B cell (primary cell): ENCODE results near the gene PFKM.

Experiments
- CTCF ChIP-seq: fragments of 200-600 bp; IDR thresholded peaks from one replicate; pipeline ENCODE4 v1.8.0; 2022; ENCODE audit warnings: antibody characterized with exemption, mild to moderate bottlenecking
- EZH2 ChIP-seq: IDR thresholded peaks from 2 replicates; pipeline ENCODE4 v1.6.1; 2012; ENCODE audit warnings: borderline replicate concordance, low read depth, mild to moderate bottlenecking, moderate library complexity, low read length; ENCODE audit not compliant: insufficient read depth, poor library complexity, severe bottlenecking

DNA sequence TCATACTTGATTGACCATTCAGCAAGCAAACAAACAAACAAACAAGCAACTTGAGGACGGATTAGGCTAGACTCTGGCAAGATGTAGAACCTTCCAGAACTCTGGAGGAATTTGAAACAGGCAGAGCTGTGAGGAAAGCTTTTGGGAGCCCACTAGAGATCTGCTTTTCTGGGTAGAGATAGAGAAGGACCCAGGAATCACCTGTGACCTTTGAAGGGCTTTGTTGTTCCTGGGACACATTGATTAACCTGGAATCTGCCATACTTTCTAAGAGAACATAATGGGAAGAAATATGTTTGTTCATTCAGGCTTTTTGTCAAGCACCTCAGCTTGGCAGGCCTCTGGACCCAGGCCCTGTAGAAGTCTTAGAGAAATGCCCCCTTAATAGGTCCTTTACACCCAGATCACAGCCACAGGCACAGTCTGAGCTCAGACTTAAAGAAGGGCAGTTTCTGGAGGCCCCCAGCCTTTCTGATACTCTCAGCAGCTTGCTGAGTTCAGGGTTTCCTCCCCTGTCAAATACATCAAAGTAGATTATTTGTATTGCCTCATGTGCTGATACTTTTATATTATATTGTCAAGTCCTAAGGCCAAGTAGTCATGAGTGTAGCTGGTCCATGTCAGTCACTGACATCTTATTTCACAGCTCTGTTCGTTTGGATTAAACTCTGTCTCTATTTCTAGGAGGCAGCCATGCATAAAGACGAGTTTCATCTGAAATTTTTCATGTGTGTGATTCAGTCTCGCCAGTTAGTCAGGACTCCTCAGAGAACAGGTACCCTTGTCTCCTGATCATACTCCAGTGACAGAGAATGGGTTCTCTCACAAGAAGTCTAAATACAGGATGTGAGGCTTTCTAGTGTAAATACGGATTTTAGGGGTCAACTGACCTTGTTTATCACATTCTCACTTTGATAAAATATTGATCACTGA lies 12.2 kb upstream of the PFKM start:
- no peak for TF ChIP-seq CTCF
- no peak for TF ChIP-seq EZH2
